Measurements from ENCODE around the gene RABEP2. TPM values are rescaled to one million over a fixed set of nuclear protein-coding genes. Genes with fewer than 3 reads are reported as not detected.
"Not testable (repeated sequence)": the region's sequence is repeated elsewhere in the genome, so short reads cannot be mapped to it uniquely, and the experiment has no call there.

The RABEP2 gene
- total and polyA plus RNA-seq, 8 donors: 11.5 to 66.1 (median 15.4) TPM

- Histone ChIP-seq H3K4me1 (peaks cover 5 to 11% (median 8%) of the 10 kb centered on the region in 3 donors), H3K36me3 (no peaks in the 10 kb centered on the region), H3K27me3 (no peaks in the 10 kb centered on the region), H3K4me3 (no peak overlapping the region), H3K9me3 (no peaks in the 10 kb centered on the region), H3K27ac (no peak overlapping the region)
- ATAC-seq (no peak), DNase-seq (no peak), FAIRE-seq (no peak)
- 81 to 91% methylated on average over 1 of the region's 1 CpG for WGBS, 2 donors
- TF ChIP-seq CTCF (IDR thresholded peaks at IDR 0.05): no peak
- intact Hi-C loops (cut with DNase I): no loop called here
Observed at GRCh38 chr16:28927815-28928214, 2.8 kb upstream of the RABEP2 start.

DNA sequence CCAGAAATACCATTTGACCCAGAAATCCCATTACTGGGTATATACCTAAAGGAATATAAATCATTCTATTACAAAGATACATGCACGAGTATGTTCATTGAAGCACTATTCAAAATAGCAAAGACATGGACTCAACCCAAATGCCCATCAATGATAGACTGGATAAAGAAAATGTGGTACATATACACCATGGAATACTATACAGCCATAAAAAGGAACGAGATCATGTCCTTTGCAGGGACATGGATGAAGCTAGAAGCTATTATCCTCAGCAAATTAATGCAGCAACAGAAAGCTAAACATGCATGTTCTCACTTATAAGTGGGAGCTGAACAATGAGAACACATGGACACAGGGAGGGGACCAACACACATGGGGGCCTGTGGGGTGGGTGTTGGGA, 1.2 kb upstream of the RABEP2 start:
- H3K36me3 ChIP-seq; H3K27me3 ChIP-seq; DNase-seq; H3K9me3 ChIP-seq; intact Hi-C loops (cut with DNase I); FAIRE-seq; ATAC-seq: not testable (repeated sequence)
- H3K27ac ChIP-seq: peak overlapping the region in 2 of 4 donors; percentile 98 to 99
- H3K4me1 ChIP-seq: peaks cover 9 to 11% (median 9%) of the 10 kb centered on the region in 3 donors
- WGBS, 2 donors: 60 to 72% methylated on average over 2 of the region's 2 CpGs
- H3K4me3 ChIP-seq: peak overlapping the region in 2 of 4 donors; percentile 72 to 84

GRCh38 chr16:28925386-28926228, 569 bp upstream of the RABEP2 start:
- TF ChIP-seq CTCF (IDR thresholded peaks at IDR 0.05): no peak
- ATAC-seq: peak; percentile 29 to 51 (median 43)
- 1 to 2% methylated on average over 48 of the region's 48 CpGs for WGBS, 2 donors
- peak overlapping the region; percentile 92 to 99 (median 96) for H3K27ac ChIP-seq
- H3K9me3 ChIP-seq: no peaks in the 10 kb centered on the region
- H3K4me3 ChIP-seq: peak overlapping the region; percentile 59 to 89 (median 78)
- peak in 2 of 6 donors; percentile 67 to 88 for DNase-seq
- no peaks in the 10 kb centered on the region for H3K27me3 ChIP-seq
- peaks cover 9 to 11% (median 9%) of the 10 kb centered on the region in 3 donors for H3K4me1 ChIP-seq
- H3K36me3 ChIP-seq: peaks cover 0 to 5% (median 0%) of the 10 kb centered on the region in 3 donors
- intact Hi-C loops (cut with DNase I): no loop called here
- no peak for FAIRE-seq

DNA sequence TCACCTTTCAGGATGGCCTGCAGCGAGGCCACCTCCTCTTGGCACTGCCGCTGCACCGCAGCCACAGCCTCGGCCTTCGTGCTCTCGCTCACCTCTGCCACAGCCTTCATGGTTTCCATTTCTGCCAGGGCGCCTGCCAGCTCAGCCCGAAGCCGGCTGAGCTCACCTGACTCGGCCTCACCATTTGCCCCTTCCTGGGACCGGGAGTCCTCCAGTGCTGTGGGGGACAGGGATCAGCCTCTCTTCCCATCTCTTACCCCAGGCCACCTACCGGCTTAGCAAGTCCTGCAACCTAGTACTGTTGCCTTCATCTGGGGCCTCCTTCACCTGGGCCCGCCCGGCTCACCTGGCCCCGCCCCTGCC, 658 bp downstream of the RABEP2 start:
- intact Hi-C loops (cut with DNase I): no loop called here
- TF ChIP-seq CTCF (IDR thresholded peaks at IDR 0.05): peak in 3 of 4 donors; percentile 9 to 24 (median 19)
- H3K27me3 ChIP-seq: no peaks in the 10 kb centered on the region
- WGBS, 2 donors: 4 to 11% methylated on average over 14 to 15 of the region's 15 CpGs
- H3K9me3 ChIP-seq: no peaks in the 10 kb centered on the region
- peak overlapping the region; percentile 58 to 99 (median 96) for H3K27ac ChIP-seq
- ATAC-seq: peak; percentile 1 to 3 (median 2)
- peaks cover 9 to 11% (median 9%) of the 10 kb centered on the region in 3 donors for H3K4me1 ChIP-seq
- H3K4me3 ChIP-seq: peak overlapping the region; percentile 29 to 84 (median 66)
- FAIRE-seq: no peak
- DNase-seq: no peak
- peaks cover 0 to 8% (median 0%) of the 10 kb centered on the region in 3 donors for H3K36me3 ChIP-seq

DNA sequence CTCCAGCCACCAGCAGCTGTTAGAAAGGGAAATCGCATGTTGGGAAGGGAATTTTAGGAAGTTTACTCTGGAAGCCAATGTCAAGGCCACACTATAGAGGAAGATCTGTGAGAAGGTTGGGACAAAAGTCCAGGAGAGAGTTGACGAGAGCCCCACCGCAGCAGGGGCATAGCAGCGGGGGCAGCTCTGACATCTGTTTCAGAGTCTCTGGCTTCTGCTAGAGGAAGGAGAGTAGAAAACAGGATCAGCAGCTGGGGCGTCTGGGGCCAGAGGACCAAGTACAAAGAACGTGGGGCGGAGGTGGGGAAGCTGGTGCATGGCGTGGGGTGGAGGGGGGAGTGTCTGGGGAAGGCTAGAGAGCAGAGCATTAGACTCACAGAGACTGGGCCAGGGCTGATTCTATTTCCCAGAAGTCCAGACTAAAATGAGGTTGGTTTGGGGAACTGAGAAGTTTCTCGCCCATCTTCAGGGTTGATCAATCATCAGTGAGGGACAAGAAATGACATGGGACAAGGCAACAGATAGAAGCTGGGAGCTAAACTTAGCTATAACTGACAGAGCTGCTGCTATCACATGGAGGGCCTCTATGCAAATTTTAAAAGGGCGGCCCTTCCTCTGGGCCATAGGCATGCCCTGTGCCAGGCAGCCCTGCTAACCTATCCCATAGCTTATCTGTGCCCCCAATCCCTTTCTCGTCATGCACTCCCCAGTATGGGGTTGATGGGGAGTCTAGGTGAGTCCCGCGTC, 1.2 kb downstream of the RABEP2 start:
- H3K27me3 ChIP-seq: no peaks in the 10 kb centered on the region
- H3K9me3 ChIP-seq: no peaks in the 10 kb centered on the region
- peaks cover 9 to 11% (median 9%) of the 10 kb centered on the region in 3 donors for H3K4me1 ChIP-seq
- peak overlapping the region; percentile 29 to 84 (median 66) for H3K4me3 ChIP-seq
- peak overlapping the region; percentile 58 to 99 (median 96) for H3K27ac ChIP-seq
- peaks cover 0 to 14% (median 0%) of the 10 kb centered on the region in 3 donors for H3K36me3 ChIP-seq
- TF ChIP-seq CTCF (IDR thresholded peaks at IDR 0.05): no peak
- FAIRE-seq (no peak), ATAC-seq (peak; percentile 1 to 8 (median 2)), DNase-seq (peak in 3 of 6 donors; percentile 38 to 43 (median 39))
- WGBS, 2 donors: 19 to 21% methylated on average over 13 of the region's 13 CpGs
- intact Hi-C loops (cut with DNase I): no loop called here
